DMS53 (cell line): ENCODE measurements around the gene SLC7A8.
"Not testable (repeated sequence)": the region's sequence is repeated elsewhere in the genome, so short reads cannot be mapped to it uniquely, and the experiment has no call there.

Experiments used
- DNase-seq: peaks from one replicate; lab custom pipeline; 2025; lab: John Stamatoyannopoulos, UW

Gene SLC7A8

GRCh38 chr14:23183479-23183878, at the start of gene SLC7A8:
SLC7A8 (minus strand) TSS chr14:23183660; CDS start chr14:23182914, 746 bp downstream.
- peak; percentile 49 for DNase-seq

DNA sequence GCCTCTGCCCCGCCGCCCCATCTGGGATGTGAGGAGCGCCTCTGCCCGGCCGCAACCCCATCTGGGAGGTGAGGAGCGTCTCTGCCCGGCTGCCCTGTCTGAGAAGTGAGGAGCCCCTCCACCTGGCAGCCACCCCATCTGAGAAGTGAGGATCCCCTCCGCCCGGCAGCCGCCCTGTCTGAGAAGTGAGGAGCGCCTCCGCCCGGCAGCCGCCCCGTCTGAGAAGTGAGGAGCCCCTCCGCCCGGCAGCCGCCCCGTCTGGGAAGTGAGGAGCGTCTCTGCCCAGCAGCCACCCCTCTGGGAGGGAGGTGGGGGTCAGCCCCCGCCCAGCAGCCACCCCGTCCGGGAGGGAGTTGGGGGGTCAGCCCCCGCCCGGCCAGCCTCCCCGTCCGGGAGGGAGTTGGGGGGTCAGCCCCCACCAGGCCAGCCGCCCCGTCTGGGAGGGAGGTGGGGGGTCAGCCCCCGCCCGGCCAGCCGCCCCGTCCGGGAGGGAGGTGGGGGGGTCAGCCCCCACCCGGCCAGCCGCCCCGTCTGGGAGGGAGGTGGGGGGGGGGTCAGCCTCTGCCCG, 48.9 kb upstream of the SLC7A8 start:
- not testable (repeated sequence) for DNase-seq

GRCh38 chr14:23228812-23229211, 45.4 kb upstream of the SLC7A8 start:
- DNase-seq, result no peak

- DNase-seq, result no peak
Measured at GRCh38 chr14:23227566-23227965, 44.1 kb upstream of the SLC7A8 start.

DNA sequence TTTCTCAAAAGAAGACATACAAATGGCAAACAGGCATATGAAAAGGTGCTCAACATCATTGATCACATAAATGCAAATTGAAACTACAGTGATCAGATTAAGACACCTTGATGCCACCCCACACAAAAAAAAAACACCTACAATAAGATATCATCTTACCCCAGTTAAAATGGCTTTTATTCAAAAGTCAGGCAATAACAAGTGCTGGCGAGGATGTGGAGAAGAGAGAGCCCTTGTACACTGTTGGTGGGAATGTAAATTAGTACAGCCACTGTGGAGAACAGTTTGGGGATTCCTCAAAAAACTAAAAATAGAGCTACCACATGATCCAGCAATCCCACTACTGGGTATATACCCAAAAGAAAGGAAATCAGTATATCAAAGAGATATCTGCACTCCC, 41.5 kb upstream of the SLC7A8 start:
- not testable (repeated sequence) for DNase-seq

- no peak for DNase-seq
Measured at GRCh38 chr14:23219075-23219474, 35.6 kb upstream of the SLC7A8 start.

- DNase-seq, result no peak
Measured at GRCh38 chr14:23217032-23218020, 33.9 kb upstream of the SLC7A8 start.

DNA sequence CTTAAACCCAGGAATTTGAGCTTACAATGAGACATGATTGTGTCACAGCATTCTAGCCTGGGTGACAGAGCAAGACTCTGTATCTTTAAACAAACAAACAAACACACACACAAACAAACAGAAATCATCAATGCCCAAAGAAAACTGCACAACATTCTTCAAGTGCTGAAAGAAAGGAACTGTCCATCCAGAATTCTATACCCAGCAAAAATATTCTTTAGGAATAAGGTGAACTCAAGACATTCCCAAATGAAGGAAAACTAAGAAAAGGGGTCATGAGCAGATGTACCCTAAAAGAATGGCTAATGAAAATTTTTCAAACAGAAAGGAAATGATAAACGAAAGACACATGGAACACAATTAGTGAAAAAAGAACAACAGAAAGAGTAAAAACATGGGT, 32.0 kb upstream of the SLC7A8 start:
- no peak for DNase-seq

DNA sequence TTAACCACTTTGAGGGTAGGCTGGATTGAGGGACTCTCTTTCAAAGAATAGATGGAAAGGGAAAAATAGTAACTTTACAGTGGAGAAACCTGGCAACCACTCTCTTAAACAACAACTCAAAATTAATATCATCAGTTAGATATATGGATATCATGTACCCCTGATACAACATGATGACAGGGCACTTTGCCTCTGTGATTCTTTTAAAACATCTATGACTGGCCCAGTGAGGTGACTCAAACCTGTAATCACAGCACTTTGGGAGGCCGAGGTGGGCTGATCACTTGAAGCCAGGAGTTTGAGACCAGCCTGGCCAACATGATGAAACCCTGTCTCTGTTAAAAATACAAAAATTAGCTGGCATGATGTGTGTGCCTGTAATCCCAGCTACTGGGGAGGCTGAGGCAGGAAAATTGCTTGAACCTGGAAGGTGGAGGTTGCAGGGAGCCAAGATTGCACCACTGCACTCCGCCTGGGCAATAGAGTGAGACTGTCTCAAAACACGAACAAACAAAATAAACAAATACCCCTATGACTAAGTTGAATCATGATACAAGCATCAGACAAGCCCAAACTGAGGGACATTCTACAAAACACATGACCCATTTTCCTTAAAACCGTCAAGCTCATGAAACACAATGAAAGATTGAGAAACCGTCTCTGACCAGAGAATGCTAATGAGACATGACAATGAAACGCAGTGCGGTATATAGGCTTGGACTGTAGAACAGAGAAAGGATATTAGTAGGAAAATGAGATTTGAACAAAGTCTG, 26.4 kb upstream of the SLC7A8 start:
- DNase-seq, result no peak

- no peak for DNase-seq
Measured at GRCh38 chr14:23208324-23208723, 24.9 kb upstream of the SLC7A8 start.

GRCh38 chr14:23207146-23207540, 23.7 kb upstream of the SLC7A8 start:
- DNase-seq, result no peak

DNA sequence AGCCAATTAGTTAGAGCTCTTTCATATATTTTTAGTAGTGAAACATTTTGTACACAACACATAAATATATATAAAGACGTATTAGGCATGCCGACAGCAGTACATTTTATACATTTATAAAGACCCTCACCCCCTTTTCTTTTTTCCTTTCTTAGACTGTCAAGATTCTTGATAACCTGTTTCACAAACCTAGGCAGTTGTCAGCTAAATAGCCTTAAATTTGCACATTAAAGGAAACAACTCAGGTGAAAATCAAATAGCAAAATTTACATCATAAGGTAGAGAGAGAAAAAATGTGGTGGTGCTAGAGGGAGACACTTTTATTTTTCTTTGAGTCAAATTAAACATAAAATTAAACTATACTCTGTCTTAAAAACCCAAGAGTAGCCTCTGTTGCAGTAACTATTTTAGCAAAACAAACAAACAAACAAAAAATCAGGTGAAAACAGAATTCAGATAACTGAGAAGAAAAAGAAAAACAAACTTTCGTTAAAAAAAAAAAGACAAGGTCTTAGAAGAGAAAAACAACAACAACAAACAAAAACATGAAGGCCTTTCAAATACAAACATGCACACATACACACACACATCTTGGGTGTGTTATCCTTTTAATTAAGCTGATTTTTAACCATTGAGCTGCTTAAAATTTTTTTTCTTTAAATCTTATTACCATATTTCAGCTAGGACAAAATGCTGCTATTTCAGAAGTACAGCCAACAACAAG, 23.1 kb upstream of the SLC7A8 start:
- DNase-seq, result no peak

DNA sequence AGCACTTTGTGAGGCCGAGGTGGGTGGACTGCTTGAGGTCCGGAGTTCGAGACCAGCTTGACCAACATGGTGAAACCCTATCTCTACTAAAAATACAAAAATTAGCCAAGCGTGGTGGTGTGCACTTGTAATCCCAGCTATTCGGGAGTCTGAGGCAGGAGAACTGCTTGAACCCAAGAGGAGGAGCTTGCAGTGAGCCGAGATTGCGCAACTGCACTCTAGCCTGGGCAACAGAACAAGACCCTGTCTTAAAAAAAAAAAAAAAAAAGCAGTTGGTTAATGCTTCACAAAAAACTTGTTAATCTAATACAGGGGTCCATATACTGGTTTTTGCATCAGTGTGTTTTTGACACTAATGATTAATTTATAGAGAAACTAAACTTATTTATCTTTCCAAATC, 18.5 kb upstream of the SLC7A8 start:
- no peak for DNase-seq

- DNase-seq, result not testable (repeated sequence)
Measured at GRCh38 chr14:23199141-23199540, 15.7 kb upstream of the SLC7A8 start.

DNA sequence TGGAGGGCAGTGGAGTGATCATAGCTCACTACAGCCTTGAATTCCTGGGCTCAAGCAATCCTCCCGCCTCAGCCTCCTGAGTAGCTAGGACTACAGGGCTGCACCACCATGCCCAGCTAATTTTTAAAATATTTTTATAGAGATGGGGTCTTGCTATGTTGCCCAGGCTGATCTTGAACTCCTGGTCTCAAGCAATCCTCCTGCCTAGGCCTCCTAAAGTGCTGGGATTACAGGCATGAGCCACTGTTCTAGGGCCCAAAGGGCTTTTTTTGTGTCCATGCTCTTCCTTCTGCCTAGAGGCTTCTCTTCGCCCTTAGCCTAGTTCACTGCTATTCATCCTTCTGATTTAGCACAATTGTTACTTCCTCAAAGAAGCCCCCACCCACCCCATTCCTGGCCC, 13.0 kb upstream of the SLC7A8 start:
- not testable (repeated sequence) for DNase-seq

DNA sequence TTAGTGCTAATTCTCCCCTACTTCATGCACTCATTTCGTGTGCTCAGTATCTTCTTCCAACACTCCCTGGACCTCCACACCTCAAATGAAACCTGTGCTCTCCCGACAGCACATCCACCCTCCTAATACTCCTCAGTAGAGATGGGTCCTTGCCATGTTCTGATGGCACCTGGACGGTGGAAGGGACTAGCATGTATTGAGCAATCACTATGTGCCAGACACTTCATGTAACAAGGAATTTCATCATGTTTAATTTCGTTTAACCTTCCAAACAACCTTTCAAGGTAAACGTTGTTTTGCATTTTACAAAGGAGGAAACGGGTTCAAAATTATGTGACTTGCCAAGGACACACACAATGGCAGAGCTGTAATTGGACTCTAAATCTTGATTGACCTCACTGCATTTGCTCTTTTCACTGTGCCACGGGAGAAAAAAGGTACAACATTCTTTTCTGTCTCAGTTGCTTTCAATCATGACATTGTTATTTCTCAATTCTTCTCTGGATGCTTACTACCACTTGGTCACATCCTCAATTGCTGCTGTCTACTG, 12.2 kb upstream of the SLC7A8 start:
- no peak for DNase-seq

DNA sequence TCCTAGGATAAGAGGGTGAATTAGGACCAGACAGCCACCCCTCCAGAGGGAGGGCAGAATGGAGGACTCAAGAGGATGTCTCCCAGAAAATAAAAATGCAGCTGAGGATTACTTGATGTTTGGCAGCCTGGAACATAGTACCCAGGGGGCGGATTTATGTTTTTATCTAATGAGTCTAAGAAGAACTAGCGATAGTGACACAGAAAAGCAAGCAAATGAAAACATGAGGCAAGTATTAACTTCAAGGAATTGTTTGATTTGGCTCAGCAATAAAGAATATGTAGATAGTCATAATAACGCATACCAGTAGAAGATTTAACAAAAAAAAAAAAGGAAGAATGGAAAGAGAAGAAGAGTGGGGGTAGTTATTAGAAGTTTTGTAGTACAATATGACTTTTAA, 10.0 kb upstream of the SLC7A8 start:
- DNase-seq, result no peak

- DNase-seq, result no peak
Measured at GRCh38 chr14:23187925-23188324, 4.5 kb upstream of the SLC7A8 start.

- peak; percentile 70 for DNase-seq
Measured at GRCh38 chr14:23186913-23187654, 3.6 kb upstream of the SLC7A8 start.

GRCh38 chr14:23185063-23185462, 1.6 kb upstream of the SLC7A8 start:
- DNase-seq, result no peak

- DNase-seq, result peak; percentile 40
Measured at GRCh38 chr14:23183158-23183470, 346 bp downstream of the SLC7A8 start.
